HCT116 (cell line): ENCODE data around the gene MICAL1. TPM values are rescaled to one million over a fixed set of nuclear protein-coding genes. Genes with fewer than 3 reads are reported as not detected.

Experiments
- ATAC-seq: fragments of 200-7000 bp; cut with Tn5 transposase; 2 replicates; pipeline ENCODE4 v1.9.1; 2020; ENCODE audit warnings: mild to moderate bottlenecking, moderate library complexity
- BruUV-seq: library from RNA; stranded (reverse); fragments of 400-500 nt; replicated peaks from 2 replicates; lab custom pipeline; 2021; lab: Mats Ljungman, UMichigan
- CTCF ChIA-PET: fragments of 300-600 bp; sonication (Branson Sonifier 250); formaldehyde crosslinking; loops from one replicate; lab custom pipeline; 2021; ENCODE audit warnings: antibody characterized with exemption; lab: Charles Lee
- POLR2A ChIA-PET: fragments of 300-600, 350-600 bp; sonication (Branson Sonifier 250); formaldehyde crosslinking; loops from one replicate; lab custom pipeline; 2021; ENCODE audit warnings: antibody characterized with exemption; lab: Charles Lee
- RAD21 ChIA-PET, 2 experiments: fragments of 300-600 bp; sonication (Branson Sonifier 250); formaldehyde crosslinking; loops; one replicate each; lab custom pipeline; 2023; ENCODE audit warnings: low total read pairs in 2 of 2; ENCODE audit not compliant: uncharacterized antibody in 2 of 2, unreplicated experiment in 2 of 2, low non-redundant PET in 1 of 2; lab: Charles Lee
- DNase-seq: peaks from one replicate; pipeline ENCODE4 v3.0.0-alpha.2; 2010; ENCODE audit warnings: low read depth, low spot score
- H2AFZ ChIP-seq: fragments of 200-600 bp; shearing (Covaris generic), sonication (generic); 2 replicates; pipeline ENCODE4 v1.6.1; 2017; ENCODE audit warnings: low read depth, mixed run types, mixed read lengths, antibody characterized with exemption, low read length; ENCODE audit not compliant: poor library complexity, severe bottlenecking
- H3K27ac ChIP-seq: 2 replicates; pipeline ENCODE4 v1.5.1; 2012; ENCODE audit warnings: low read depth, low read length
- H3K27me3 ChIP-seq: fragments of 200-600 bp; sonication (generic); 2 replicates; pipeline ENCODE4 v1.6.1; 2016; ENCODE audit warnings: mixed run types, low read length, mixed read lengths; ENCODE audit not compliant: insufficient read depth
- H3K36me3 ChIP-seq, 2 experiments: fragments of 200-500 bp in 1 of 2; fragments of 200-600 bp in 1 of 2; sonication (Bioruptor generic) in 1 of 2; sonication (generic) in 1 of 2; 2 replicates each; pipeline versions ENCODE4 v1.5.1 to v1.6.1; 2014 to 2016; ENCODE audit warnings: low read length in 2 of 2, inconsistent platforms in 1 of 2, mixed read lengths in 1 of 2, mixed run types in 1 of 2; ENCODE audit not compliant: insufficient read depth in 2 of 2, control insufficient read depth in 1 of 2
- H3K4me1 ChIP-seq, 2 experiments: fragments of 200-600 bp in 1 of 2; sonication (generic) in 1 of 2; 2 replicates each; pipeline versions ENCODE4 v1.5.1 to v1.6.1; 2012 to 2017; ENCODE audit warnings: low read length in 2 of 2, inconsistent platforms in 1 of 2, mild to moderate bottlenecking in 1 of 2, mixed read lengths in 1 of 2, mixed run types in 1 of 2, moderate library complexity in 1 of 2; ENCODE audit not compliant: insufficient read depth in 2 of 2, control insufficient read depth in 1 of 2
- H3K4me2 ChIP-seq: fragments of 200-600 bp; sonication (generic); 2 replicates; pipeline ENCODE4 v1.6.1; 2017; ENCODE audit warnings: mixed run types, low read length, mixed read lengths
- H3K4me3 ChIP-seq, 2 experiments: fragments of 200-600 bp in 1 of 2; sonication (generic) in 1 of 2; replicated peaks in 1 of 2; 2 replicates each; pipeline ENCODE4 v1.5.1; 2011 to 2016; ENCODE audit warnings: low read length in 2 of 2, control low read depth in 1 of 2, low read depth in 1 of 2, mild to moderate bottlenecking in 1 of 2, mixed read lengths in 1 of 2, mixed run types in 1 of 2
- H3K79me2 ChIP-seq: fragments of 200-600 bp; sonication (generic); 2 replicates; pipeline ENCODE4 v1.6.1; 2017; ENCODE audit warnings: mild to moderate bottlenecking, mixed run types, low read length, moderate library complexity, mixed read lengths; ENCODE audit not compliant: insufficient read depth
- H3K9ac ChIP-seq: fragments of 200-600 bp; sonication (generic); 2 replicates; pipeline ENCODE4 v1.6.1; 2016; ENCODE audit warnings: low read length, mixed read lengths
- H3K9me2 ChIP-seq: fragments of 200-600 bp; sonication (generic), shearing (Covaris generic); 2 replicates; pipeline ENCODE4 v1.6.1; 2017; ENCODE audit warnings: mixed run types, mild to moderate bottlenecking, moderate library complexity; ENCODE audit not compliant: insufficient read depth
- H3K9me3 ChIP-seq, 2 experiments: fragments of 200-500 bp in 1 of 2; fragments of 200-600 bp in 1 of 2; sonication (Bioruptor generic) in 1 of 2; sonication (generic) in 1 of 2; 2 replicates each; pipeline ENCODE4 v1.6.1; 2014 to 2017; ENCODE audit warnings: low read length in 2 of 2, mixed read lengths in 2 of 2, inconsistent platforms in 1 of 2, low read depth in 1 of 2, mild to moderate bottlenecking in 1 of 2, mixed run types in 1 of 2, moderate library complexity in 1 of 2; ENCODE audit not compliant: control insufficient read depth in 1 of 2, insufficient read depth in 1 of 2
- H4K20me1 ChIP-seq: fragments of 200-600 bp; sonication (generic), shearing (Covaris generic); 2 replicates; pipeline ENCODE4 v1.6.1; 2017; ENCODE audit warnings: mixed run types, mild to moderate bottlenecking, moderate library complexity; ENCODE audit not compliant: insufficient read depth
- CBX3 ChIP-seq: IDR thresholded peaks from 2 replicates; pipeline ENCODE4 v1.6.1; 2012; ENCODE audit warnings: low read depth
- CTCF ChIP-seq, 3 experiments: fragments of 200-600 bp in 1 of 3; sonication (generic) in 1 of 3; IDR thresholded peaks in 2 of 3; conservative IDR thresholded peaks in 1 of 3; 2 replicates each; pipeline ENCODE4 v1.5.1; 2012 to 2017; ENCODE audit warnings: low read depth in 2 of 3, low read length in 2 of 3, antibody characterized with exemption in 1 of 3, borderline replicate concordance in 1 of 3, control low read depth in 1 of 3, mild to moderate bottlenecking in 1 of 3, mixed read lengths in 1 of 3, mixed run types in 1 of 3, moderate library complexity in 1 of 3; ENCODE audit not compliant: insufficient read depth in 1 of 3
- EGR1 ChIP-seq: IDR thresholded peaks from 2 replicates; pipeline ENCODE4 v1.6.1; 2012; ENCODE audit warnings: low read depth
- ELF1 ChIP-seq: IDR thresholded peaks from 2 replicates; pipeline ENCODE4 v1.6.1; 2012; ENCODE audit warnings: low read depth, borderline replicate concordance
- EZH2 ChIP-seq: fragments of 200-600 bp; sonication (generic); IDR thresholded peaks from 2 replicates; pipeline ENCODE4 v1.6.1; 2017; ENCODE audit warnings: antibody characterized with exemption, mixed run types
- EZH2phosphoT487 ChIP-seq: fragments of 200-600 bp; IDR thresholded peaks from 2 replicates; pipeline ENCODE4 v1.6.1; 2018; ENCODE audit warnings: antibody characterized with exemption, borderline replicate concordance
- FOSL1 ChIP-seq: IDR thresholded peaks from 2 replicates; pipeline ENCODE4 v1.6.1; 2012; ENCODE audit warnings: low read depth
- POLR2A ChIP-seq: IDR thresholded peaks from 2 replicates; pipeline ENCODE4 v1.7.0; 2011; ENCODE audit warnings: borderline replicate concordance; ENCODE audit not compliant: insufficient read depth, insufficient read length; ENCODE audit errors: extremely low read depth
- POLR2AphosphoS5 ChIP-seq: IDR thresholded peaks from 2 replicates; pipeline ENCODE4 v1.6.1; 2011; ENCODE audit warnings: mild to moderate bottlenecking, low read depth, low read length, moderate library complexity
- RAD21 ChIP-seq: IDR thresholded peaks from 2 replicates; pipeline ENCODE4 v1.6.1; 2012; ENCODE audit warnings: low read depth, mild to moderate bottlenecking
- SIN3A ChIP-seq: IDR thresholded peaks from 2 replicates; pipeline ENCODE4 v1.6.1; 2012; ENCODE audit warnings: low read depth
- SP1 ChIP-seq: IDR thresholded peaks from 2 replicates; pipeline ENCODE4 v1.6.1; 2012; ENCODE audit warnings: low read depth
- SRF ChIP-seq: IDR thresholded peaks from 2 replicates; pipeline ENCODE4 v1.6.1; 2012; ENCODE audit warnings: low read depth
- TCF7L2 ChIP-seq: IDR thresholded peaks from 2 replicates; pipeline ENCODE4 v1.7.0; 2011; ENCODE audit warnings: borderline replicate concordance, inconsistent platforms; ENCODE audit not compliant: insufficient read depth, insufficient read length; ENCODE audit errors: extremely low read depth
- ZFX ChIP-seq: fragments of 450-650 bp; IDR thresholded peaks from 2 replicates; pipeline ENCODE4 v1.6.1; 2017
- ZNF274 ChIP-seq: fragments of 200-500 bp; sonication (Bioruptor generic); IDR thresholded peaks from 2 replicates; pipeline ENCODE4 v1.6.1; 2014; ENCODE audit warnings: mild to moderate bottlenecking, low read depth, low read length, inconsistent platforms
- intact Hi-C: fragments of 100-400 bp; cut with micrococcal nuclease; formaldehyde crosslinking; loops from 2 replicates; pipeline ENCODE4 v1.10.0; 2022
- total RNA-seq: library from RNA; stranded (reverse); gene quantifications from one replicate; pipeline ENCODE4 v1.2.1, GENCODE V29; 2021; ENCODE audit not compliant: unreplicated experiment
- TF ChIP-seq, protein P1 (sequence below): IDR thresholded peaks from 2 replicates; pipeline ENCODE4 v1.6.1; 2011; ENCODE audit warnings: mild to moderate bottlenecking, low read length, moderate library complexity; ENCODE audit not compliant: insufficient replicate concordance; ENCODE audit errors: extremely low read depth

Gene MICAL1
- total RNA-seq, 1 experiment from 2014 or later: 23.9 TPM

- TF ChIP-seq EZH2phosphoT487 (no peak), SRF (no peak), ELF1 (no peak), ZNF274 (no peak), FOSL1 (no peak), ZFX (no peak), SIN3A (no peak), EZH2 (no peak), POLR2AphosphoS5 (no peak), CBX3 (no peak), TCF7L2 (no peak), POLR2A (no peak), RAD21 (no peak), SP1 (no peak), CTCF (IDR thresholded peaks at IDR 0.05 in 2 of 3, conservative IDR thresholded peaks at IDR 0.05 in 1 of 3; ENCODE audit: borderline replicate concordance in 1 of 3, insufficient read depth in 1 of 3, low read depth in 2 of 3, low read length in 2 of 3) (no peak), EGR1 (no peak)
- TF ChIP-seq, protein P1, sequence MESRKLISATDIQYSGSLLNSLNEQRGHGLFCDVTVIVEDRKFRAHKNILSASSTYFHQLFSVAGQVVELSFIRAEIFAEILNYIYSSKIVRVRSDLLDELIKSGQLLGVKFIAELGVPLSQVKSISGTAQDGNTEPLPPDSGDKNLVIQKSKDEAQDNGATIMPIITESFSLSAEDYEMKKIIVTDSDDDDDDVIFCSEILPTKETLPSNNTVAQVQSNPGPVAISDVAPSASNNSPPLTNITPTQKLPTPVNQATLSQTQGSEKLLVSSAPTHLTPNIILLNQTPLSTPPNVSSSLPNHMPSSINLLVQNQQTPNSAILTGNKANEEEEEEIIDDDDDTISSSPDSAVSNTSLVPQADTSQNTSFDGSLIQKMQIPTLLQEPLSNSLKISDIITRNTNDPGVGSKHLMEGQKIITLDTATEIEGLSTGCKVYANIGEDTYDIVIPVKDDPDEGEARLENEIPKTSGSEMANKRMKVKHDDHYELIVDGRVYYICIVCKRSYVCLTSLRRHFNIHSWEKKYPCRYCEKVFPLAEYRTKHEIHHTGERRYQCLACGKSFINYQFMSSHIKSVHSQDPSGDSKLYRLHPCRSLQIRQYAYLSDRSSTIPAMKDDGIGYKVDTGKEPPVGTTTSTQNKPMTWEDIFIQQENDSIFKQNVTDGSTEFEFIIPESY: no peak
- ATAC-seq: no peak
These were observed 43.4 kb upstream of the MICAL1 start for GRCh38 chr6:109498936-109499335.

More at GRCh38 chr6:109498936-109499335, 43.4 kb upstream of the MICAL1 start:
- no peak overlapping the region for H3K9ac ChIP-seq
- BruUV-seq: no TSS peak
- no peak overlapping the region for H3K27ac ChIP-seq
- H3K9me2 ChIP-seq: no peaks in the 10 kb centered on the region
- RAD21 ChIA-PET: no interaction called here
- CTCF ChIA-PET: no interaction called here
- no peaks in the 10 kb centered on the region for H3K36me3 ChIP-seq
- H4K20me1 ChIP-seq: no peaks in the 10 kb centered on the region
- H3K79me2 ChIP-seq: no peaks in the 10 kb centered on the region
- no peaks in the 10 kb centered on the region for H3K4me1 ChIP-seq
- H3K27me3 ChIP-seq: no peaks in the 10 kb centered on the region
- POLR2A ChIA-PET: no interaction called here
- H3K9me3 ChIP-seq: no peaks in the 10 kb centered on the region
- H3K4me3 ChIP-seq: no peak overlapping the region
- no peak overlapping the region for H3K4me2 ChIP-seq
- H2AFZ ChIP-seq: no peak overlapping the region
- intact Hi-C loops: no loop called here
- no peak for DNase-seq
